ENCODE measurements around the gene ZDHHC13.

GRCh38 chr11:19196432-19196831 lies 79.5 kb downstream of the ZDHHC13 start:
- TF ChIP-seq, protein P1, sequence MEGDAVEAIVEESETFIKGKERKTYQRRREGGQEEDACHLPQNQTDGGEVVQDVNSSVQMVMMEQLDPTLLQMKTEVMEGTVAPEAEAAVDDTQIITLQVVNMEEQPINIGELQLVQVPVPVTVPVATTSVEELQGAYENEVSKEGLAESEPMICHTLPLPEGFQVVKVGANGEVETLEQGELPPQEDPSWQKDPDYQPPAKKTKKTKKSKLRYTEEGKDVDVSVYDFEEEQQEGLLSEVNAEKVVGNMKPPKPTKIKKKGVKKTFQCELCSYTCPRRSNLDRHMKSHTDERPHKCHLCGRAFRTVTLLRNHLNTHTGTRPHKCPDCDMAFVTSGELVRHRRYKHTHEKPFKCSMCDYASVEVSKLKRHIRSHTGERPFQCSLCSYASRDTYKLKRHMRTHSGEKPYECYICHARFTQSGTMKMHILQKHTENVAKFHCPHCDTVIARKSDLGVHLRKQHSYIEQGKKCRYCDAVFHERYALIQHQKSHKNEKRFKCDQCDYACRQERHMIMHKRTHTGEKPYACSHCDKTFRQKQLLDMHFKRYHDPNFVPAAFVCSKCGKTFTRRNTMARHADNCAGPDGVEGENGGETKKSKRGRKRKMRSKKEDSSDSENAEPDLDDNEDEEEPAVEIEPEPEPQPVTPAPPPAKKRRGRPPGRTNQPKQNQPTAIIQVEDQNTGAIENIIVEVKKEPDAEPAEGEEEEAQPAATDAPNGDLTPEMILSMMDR (IDR thresholded peaks at IDR 0.05), result no peak
- TF ChIP-seq NFIC (IDR thresholded peaks at IDR 0.05; ENCODE audit: borderline replicate concordance) (no peak), CHD2 (IDR thresholded peaks at IDR 0.05; ENCODE audit: low read length, partially characterized antibody) (no peak), TCF12 (IDR thresholded peaks at IDR 0.05) (no peak)
